CMK (cell line): ENCODE data around the gene RAC3.

ENCODE experiments used
- DNase-seq: peaks from one replicate; pipeline ENCODE4 v3.0.0-alpha.2; 2010; ENCODE audit warnings: low read depth

The RAC3 gene

GRCh38 chr17:82076018-82076784, 44.7 kb downstream of the RAC3 start:
- no peak for DNase-seq

DNA sequence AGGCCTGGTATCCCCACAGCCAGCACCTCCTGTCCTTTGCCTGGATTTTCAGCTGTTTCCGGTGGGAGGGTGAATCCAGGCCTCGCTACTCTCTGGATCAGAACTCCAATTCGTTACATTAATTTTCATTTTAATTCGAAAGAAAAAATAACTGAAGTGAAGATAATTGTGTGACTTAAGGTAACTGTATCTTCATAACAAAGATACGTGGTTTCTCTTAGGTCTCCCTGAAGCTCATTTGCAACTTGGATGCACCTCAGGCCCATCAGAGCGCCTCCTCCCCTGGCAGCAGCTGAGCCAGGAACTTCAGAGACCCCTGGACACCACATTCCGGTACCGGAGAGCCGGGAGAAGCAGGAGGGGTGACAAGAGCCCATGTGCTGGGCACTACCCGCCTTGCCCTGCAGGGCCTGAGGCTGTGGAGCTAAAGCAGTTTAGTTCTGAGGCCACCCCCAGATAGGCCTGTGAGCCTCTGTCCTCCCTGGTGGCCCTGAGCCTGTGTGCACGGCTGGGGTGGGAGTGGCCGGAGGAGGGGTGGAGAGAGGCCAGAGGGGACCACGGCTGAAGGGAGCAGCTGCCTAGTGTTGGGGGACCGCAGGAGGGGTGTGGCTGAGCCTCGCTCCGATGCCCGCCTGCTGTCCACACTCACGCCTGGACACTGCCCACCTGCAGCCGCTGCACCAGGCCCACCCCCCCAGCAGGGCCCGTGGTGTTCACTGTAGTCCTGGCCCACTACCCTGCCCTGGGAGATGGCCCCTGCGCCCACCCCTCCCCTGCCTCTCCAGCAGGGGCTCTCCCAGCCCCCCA, 45.5 kb downstream of the RAC3 start:
- DNase-seq, result no peak

DNA sequence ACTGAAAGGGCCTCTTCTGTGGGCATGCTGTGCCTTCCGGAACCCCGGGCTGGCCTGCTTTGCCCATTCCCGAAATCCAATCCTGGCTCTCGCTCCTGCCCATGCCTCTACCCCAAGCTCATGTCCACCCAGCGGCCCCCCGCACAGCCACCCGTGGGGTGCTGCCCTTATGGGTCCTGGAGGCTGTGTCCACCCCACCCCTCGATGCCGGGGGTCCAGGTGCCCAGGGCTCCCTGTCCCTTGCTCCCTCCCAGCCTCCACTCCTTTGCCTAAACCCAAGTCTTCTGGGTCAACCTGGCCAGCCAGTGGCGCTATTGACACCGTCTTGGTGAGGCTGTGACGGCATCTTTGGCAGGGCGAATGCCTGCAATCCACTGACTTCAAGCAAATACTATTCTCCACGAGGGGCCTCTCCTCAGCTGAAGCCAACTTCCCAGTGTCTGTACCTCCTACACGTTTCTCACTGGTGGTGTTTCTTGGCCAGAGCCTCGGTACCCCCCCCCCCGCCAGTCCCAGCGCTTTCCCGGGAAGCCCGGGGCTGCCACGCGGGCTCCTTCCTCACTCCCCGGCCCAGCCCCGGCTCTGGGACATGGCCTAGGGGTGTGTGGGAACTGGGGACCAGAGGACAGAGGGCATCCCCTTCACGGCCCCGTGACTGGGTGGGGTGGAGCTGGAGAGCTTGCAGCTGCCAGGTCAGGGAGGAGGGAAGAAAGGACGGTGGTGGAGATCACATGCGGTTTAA, 46.3 kb downstream of the RAC3 start:
- no peak for DNase-seq

DNA sequence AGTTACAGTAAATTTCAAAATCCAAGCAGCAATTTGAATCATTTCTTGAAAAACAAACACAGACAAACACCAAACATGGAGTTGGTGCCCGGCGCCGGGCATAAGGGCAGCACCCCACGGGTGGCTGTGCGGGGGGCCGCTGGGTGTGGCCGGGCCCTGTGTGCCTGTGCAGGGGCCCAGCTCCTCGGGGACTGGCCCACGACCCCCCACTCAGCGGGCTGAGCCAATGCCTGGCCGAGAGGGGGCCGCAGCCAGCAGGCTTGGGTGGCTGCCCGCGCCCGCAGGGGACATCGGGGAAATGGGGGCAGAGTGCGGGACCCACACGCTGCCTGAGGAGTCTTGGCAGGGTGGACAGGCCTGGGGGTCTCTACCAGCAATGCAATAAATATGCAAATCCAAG, 47.0 kb downstream of the RAC3 start:
- no peak for DNase-seq

DNA sequence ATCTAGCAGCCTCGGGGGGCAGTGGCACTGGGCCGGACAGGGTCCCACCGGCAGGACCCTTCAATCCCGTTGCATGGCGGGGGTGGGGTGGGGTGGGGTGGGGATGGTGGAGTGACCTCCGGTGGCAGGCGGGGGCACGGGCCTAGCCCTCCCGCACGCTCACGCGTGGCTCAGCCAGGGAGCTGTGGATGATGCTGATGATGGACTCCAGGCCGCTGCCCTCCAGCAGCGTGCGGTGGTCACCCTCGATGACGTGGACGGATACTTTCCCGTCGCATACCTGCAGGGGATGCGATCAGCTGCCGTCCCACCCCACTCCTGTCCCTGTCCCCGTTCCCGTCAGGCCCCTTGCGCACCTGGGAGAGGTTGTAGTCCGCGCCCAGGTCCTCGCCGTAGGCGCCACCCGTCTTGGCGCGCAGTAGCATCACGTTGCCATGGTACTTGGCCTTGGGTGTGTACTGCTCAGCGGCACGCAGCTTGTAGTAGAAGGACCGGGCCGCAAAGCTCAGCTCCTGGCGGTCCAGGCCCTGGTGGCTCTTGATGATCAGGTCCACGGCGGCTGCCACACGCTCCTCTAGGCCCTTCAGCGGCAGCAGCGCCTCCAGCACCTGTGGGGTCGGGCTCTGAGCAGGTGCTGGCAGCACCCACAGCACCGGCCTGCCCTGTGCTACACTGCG, 47.7 kb downstream of the RAC3 start:
- DNase-seq, result no peak

DNA sequence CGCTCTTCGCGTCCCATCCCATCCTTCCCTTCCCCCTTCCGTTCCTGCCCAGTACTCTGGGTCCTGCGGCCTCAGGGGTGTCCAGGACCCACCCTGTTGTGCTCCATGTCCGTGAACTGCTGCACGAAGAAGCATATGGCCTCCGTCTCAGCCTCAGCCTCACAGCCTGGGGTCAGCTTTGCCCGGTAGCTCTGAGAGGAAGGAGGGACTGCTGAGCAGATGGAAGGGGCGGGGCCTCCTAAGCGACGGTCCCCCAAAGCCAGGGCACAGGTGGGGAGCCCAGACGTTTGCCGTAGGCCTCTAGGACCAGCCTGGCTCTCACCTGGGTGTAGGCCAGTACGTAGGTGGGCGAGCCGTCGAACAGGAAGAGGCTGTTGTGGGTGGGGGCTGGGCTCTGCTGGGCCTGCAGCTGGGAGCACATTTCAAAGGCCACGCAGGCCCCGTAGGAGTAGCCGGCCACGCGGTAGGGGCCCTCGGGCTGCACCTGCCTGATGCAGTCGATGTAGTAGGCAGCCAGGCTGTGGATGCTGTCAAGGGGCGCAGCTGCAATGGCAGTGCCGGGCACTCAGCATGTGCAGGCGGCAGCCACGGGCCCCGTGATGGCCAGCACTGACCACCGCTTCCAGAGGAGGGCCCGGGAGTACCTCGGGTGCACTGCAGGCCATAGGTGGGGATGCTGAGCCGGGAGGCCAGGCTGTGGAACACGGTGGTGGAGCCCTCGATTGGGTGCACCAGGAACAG, 48.7 kb downstream of the RAC3 start:
- no peak for DNase-seq

DNA sequence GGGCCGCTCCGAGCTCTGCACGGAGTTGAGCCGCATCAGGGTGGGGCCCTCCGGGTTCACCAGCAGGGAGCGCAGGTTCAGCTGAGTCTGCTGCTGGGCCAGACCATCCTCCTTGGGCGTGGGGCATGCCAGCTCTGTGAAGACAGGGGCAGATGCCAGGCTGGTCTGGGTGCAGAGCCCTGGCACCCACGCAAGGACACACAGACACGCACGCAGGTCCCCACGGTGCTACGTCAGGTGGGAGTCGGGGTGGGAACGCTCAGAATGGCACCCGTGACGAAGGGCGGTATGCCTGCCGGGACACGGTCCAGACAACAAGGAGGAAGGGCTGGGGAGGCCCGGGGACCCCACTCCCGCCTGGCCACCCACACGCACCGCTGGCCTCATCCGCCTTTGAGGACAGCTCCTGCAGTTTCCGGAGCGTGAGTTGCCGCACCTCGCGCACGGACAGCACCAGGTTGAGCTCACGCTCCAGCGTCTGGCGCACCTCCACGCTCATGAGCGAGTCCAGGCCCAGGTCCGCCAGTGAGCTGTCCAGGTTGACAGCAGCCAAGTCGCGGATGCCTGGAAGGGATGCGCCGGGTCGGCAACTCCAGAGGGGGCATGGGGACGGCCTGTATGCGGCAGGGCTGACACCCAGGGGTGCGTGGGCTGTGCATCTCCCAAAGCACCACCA, 49.4 kb downstream of the RAC3 start:
- no peak for DNase-seq

- no peak for DNase-seq
Measured at GRCh38 chr17:82081546-82081945, 50.1 kb downstream of the RAC3 start.

DNA sequence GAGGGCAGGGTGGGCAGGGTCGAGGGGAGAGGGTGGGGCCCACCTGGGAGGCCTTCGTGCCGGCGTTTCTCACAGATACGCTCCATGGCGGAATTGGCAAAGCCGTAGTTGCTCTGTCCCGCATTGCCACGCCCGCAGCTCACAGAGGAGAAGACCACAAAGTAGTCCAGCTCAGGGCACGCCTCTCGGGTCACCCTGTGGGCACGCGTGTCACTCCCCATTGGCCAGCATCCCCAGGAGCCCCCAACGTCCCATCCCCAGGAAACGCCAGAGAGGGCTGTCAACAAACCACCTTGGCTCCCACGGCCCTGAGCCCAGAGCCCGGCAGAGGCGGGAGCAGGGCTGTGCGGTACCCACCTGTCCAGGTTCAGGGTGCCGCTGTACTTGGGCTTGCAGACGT, 50.5 kb downstream of the RAC3 start:
- no peak for DNase-seq

DNA sequence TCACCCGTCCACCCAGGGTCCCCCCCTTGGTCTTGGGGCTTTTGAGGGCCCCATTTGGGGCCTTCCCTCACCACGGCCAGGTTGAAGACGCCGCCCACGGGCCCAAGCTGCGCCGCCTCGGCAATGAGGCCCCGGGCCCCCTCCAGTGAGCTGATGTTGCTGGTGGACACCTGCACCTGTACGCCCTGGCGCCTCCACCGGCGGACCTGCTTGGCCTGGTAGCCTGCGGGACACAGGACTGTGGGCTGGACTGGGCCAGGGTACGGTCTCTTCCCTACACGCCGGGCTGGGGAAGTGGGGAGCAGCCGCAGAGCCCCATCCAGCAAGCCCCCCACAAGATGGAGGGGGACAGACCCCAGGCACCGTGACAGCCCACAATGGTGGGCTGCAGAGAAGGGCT, 51.0 kb downstream of the RAC3 start:
- no peak for DNase-seq

DNA sequence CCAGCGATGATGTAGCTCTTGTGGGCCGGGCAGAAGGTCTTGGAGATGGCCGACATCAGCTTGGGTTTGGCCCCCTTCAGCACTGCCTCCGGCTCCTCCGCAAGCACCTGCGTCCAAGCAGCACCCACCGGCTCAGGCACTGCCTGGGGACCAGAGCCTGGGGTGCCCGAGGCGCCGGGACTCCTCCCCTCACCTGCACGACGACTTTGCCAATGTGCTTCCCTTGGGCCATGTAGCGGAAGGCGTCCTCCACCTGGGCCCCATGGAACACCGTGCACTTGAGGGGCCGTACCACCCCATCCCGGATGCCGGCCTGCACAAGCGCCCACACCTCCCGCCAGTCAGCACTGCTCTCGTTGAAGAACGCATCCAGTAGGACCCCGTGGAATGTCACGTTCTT, 51.5 kb downstream of the RAC3 start:
- DNase-seq, result no peak
